Mesodermal cell (in vitro differentiated cells): ENCODE measurements around the gene AMPD2.

Source experiments
- H3K27ac ChIP-seq: 2 replicates; pipeline ENCODE4 v1.7.0; 2013; ENCODE audit warnings: mild to moderate bottlenecking, low read depth, low read length, moderate library complexity; ENCODE audit not compliant: severe bottlenecking
- H3K36me3 ChIP-seq: 2 replicates; pipeline ENCODE4 v1.7.1; 2013; ENCODE audit warnings: mild to moderate bottlenecking, low read length, moderate library complexity; ENCODE audit not compliant: control insufficient read depth, insufficient read depth
- H3K4me1 ChIP-seq: one replicate; pipeline ENCODE4 v1.7.1; 2013; ENCODE audit warnings: mild to moderate bottlenecking, low read length; ENCODE audit not compliant: insufficient read depth, control insufficient read depth, poor library complexity, severe bottlenecking
- H3K4me3 ChIP-seq: 2 replicates; pipeline ENCODE4 v1.7.0; 2013; ENCODE audit warnings: low read length, control low read depth, mild to moderate bottlenecking; ENCODE audit not compliant: insufficient read depth, poor library complexity, severe bottlenecking; ENCODE audit errors: extremely low read depth
- H3K9me3 ChIP-seq: 2 replicates; pipeline ENCODE4 v1.7.1; 2013; ENCODE audit warnings: mild to moderate bottlenecking, low read length, moderate library complexity; ENCODE audit not compliant: control insufficient read depth
- WGBS, 2 experiments: methylation state at CpG; one replicate each; pipeline ENCODE4 v1.1.5; 2013; ENCODE audit warnings: missing lambda C conversion rate in 2 of 2; ENCODE audit not compliant: insufficient coverage in 2 of 2; 5-methylcytosine and 5-hydroxymethylcytosine counted together

The AMPD2 gene

DNA sequence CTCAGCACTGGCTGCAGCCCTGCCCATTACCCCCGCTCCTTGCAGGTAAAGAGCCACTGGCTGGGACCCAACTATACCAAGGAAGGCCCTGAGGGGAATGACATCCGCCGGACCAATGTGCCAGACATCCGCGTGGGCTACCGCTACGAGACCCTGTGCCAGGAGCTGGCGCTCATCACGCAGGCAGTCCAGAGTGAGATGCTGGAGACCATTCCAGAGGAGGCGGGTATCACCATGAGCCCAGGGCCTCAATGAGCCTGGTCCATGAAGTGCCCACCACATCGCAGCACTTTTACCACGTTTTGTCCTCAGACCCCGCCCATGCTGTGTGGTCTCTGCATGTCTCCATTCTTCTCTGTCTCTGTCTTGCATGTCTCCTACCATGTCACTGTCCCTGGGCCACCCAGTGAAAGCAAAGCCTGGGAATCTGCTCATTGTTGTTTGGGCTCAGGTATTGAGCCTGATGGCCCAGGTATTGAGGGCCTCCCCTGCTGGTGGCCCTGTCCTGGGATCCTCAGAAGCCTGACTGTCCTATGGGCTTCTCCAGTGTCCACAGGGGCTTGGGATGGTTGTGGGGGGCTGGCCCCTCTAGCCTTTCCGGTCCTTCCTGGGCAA is 11.4 kb downstream of the AMPD2 start:
- Histone ChIP-seq H3K36me3 (peaks cover 65% of the 10 kb centered on the region), H3K4me3 (no peak overlapping the region), H3K9me3 (no peaks in the 10 kb centered on the region), H3K4me1 (peaks cover 3% of the 10 kb centered on the region), H3K27ac (no peak overlapping the region)
- WGBS, 2 experiments = 93 to 96% methylated on average over 12 to 14 of the region's 14 CpGs

DNA sequence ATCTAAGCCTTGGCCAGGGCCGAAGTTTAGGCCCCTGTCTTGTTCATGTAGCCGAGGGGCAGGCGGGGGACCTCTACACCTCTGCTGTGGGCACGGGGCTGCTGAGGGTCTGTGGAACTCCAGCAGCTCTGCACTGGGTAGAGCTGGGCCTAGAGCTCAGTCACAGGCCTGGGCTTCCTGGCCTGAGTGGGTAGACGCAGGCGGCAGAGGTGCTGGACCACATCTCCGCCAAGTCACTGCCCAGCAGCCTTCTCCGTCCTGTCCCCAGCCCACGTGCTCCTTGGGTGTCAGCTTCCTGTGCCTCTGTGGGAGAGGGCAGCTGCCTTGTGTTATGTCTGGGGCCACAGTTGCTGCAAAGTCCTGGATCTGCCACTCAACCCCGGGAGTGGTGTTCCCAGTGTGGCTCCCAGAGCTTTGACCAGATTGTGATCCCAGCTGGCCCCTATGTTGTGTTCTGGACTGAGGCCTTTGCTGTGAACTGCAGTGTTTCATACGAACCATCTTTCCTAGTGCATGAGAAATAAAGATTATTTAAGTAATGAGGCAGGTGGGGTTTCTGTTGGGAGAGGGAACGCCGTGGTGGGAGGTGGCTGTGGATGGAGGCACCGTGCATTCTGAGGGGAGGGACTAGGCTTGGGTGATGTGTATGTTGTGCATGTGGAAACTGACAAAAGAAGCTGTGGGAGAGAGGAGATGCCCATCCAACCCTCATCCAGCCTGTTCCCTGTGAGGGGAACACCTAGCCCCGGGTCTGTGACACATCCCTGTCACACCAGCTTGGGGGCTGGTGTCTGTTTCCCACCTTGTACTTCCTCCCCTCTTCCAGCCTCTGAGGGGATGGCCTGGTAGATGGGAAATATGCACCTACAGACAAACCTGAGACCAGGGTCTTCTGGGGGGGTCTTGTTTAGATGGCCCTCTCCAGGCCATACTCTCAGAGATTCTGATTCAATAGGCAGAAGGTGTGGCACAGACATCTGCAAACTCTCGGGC is 12.2 kb downstream of the AMPD2 start:
- Histone ChIP-seq H3K36me3 (peaks cover 57% of the 10 kb centered on the region), H3K9me3 (no peaks in the 10 kb centered on the region), H3K27ac (no peak overlapping the region), H3K4me1 (peaks cover 9% of the 10 kb centered on the region), H3K4me3 (no peak overlapping the region)
- WGBS, 2 experiments = 84 to 95% methylated on average over 7 to 15 of the region's 16 CpGs

DNA sequence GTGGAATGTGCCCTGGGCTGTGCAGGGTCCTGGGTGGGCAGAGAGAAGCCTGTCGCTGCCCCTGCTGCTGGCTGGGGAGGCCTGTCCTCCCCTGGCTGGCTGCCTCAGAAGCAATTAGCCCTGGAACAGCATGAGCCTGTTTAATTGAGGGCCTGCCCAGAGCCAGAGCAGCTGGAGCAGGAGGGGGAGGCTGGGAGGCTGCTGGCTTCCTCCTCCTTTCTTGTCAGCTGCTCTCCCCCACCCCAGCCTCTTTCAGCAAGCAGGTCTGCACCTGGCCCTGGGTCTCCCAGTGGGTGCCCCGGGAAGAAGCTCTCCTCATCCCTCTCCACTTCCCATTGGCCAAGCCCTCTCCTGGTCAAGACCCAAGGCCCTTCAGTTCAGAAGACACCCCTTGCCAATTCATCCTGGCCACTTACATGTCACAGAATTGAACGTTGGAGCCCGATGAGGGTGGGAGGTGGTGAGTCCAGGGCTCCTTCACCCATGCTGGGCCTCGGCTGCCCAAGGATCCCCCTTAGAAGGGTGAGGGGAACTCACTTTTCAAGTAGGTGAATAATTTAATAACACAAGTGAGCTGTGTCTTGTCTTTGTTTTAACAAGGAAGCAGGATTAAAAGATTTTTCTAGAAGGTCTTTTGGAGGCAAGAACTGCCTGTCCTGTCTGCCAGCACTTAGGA is 13.2 kb downstream of the AMPD2 start:
- Histone ChIP-seq H3K36me3 (peaks cover 47% of the 10 kb centered on the region), H3K4me3 (no peak overlapping the region), H3K27ac (no peak overlapping the region), H3K4me1 (peaks cover 9% of the 10 kb centered on the region), H3K9me3 (no peaks in the 10 kb centered on the region)
- 66 to 90% methylated on average over 2 to 4 of the region's 5 CpGs for WGBS, 2 experiments

DNA sequence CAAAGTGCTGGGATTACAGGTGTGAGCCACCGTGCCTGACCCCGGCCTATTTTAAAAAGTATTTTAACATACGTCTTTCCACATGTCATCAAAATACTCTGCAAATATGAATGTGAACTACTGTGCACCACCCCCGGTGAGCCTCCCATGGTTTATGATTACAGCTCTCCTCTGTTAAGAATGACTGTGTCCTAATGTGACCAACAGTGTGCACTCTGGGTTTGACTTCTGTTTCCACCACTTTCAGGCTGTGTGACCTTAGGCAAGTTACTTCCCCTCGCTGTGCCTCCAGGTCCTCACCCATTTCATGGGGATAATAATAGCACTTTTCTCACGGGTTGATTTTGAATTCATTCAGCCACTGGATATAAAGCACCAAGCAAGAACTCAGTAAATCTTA is 14.7 kb downstream of the AMPD2 start:
- H3K4me3 ChIP-seq = no peak overlapping the region
- peaks cover 33% of the 10 kb centered on the region for H3K36me3 ChIP-seq
- H3K4me1 ChIP-seq = peaks cover 9% of the 10 kb centered on the region
- no peaks in the 10 kb centered on the region for H3K9me3 ChIP-seq
- 77 to 91% methylated on average over 4 to 6 of the region's 6 CpGs for WGBS, 2 experiments
- H3K27ac ChIP-seq = no peak overlapping the region

DNA sequence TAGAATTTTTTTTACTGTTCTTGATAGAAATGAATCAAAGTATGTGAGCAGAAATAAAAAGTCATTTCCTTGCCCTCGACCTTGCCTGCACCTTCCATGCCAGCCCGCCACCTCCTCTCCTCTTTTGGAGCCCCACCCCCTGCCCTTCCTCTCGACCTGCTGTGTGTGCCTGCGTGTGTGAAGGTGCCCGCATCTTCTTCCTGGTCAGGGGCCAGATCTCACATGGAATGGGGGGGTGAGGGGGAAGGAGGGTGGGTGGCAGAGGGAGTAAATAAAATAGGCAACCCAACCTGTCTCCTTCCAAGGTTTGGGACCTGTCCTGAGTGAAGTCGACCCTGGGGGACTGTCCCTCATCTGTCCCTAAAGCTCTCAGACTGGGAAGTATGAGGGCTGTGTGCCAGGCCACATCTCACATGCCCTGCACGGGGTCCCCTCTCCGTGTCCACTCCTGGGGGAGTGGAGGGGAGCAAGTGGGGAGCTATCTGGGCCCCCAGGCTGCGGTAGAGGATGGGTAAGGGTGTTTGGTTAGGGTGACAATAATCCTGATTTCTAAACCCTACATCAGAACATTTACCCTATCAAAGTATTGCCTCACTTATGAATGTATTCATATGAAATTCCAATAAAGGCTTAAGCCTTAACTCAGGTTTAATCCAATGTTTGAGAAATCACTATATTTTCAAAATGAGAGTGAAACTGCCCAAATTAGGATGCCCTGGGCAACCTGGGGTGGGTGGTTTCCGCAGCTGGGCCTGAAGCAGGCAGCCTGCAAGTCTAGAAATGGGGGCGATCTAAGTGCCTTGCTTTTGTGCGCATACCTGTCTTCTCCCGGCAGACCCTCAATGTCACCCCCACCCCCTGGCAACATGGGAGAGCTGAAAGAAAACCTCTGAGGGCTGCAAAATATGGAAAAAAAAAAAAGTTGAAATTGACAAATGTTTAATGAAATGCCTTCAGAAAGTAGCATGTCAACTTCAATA is 15.4 kb downstream of the AMPD2 start:
- 82 to 90% methylated on average over 2 of the region's 13 CpGs for WGBS, 2 experiments
- no peak overlapping the region for H3K4me3 ChIP-seq
- no peaks in the 10 kb centered on the region for H3K9me3 ChIP-seq
- peaks cover 25% of the 10 kb centered on the region for H3K36me3 ChIP-seq
- no peak overlapping the region for H3K27ac ChIP-seq
- H3K4me1 ChIP-seq = peaks cover 9% of the 10 kb centered on the region

DNA sequence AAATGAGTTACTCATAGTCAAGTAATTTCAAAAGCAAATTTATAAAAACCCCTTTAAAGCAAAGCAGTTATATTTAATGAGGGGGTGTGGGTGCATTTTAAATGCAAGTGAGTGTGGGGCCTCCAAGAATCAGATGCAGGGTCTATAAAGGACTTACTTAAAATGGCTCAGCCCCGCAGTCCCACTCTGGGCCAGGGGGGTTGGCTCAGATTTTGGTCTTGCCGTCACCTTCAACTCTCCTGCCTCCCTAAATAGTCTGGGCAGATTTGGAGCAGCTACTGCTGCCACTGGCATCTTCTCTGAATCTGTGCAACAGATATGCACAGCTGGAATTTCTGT is 16.2 kb downstream of the AMPD2 start:
- no peaks in the 10 kb centered on the region for H3K9me3 ChIP-seq
- peak overlapping the region; percentile 46 for H3K27ac ChIP-seq
- no peak overlapping the region for H3K4me3 ChIP-seq
- peaks cover 9% of the 10 kb centered on the region for H3K4me1 ChIP-seq
- 78 to 91% methylated on average over 2 of the region's 2 CpGs for WGBS, 2 experiments
- H3K36me3 ChIP-seq = peaks cover 20% of the 10 kb centered on the region

DNA sequence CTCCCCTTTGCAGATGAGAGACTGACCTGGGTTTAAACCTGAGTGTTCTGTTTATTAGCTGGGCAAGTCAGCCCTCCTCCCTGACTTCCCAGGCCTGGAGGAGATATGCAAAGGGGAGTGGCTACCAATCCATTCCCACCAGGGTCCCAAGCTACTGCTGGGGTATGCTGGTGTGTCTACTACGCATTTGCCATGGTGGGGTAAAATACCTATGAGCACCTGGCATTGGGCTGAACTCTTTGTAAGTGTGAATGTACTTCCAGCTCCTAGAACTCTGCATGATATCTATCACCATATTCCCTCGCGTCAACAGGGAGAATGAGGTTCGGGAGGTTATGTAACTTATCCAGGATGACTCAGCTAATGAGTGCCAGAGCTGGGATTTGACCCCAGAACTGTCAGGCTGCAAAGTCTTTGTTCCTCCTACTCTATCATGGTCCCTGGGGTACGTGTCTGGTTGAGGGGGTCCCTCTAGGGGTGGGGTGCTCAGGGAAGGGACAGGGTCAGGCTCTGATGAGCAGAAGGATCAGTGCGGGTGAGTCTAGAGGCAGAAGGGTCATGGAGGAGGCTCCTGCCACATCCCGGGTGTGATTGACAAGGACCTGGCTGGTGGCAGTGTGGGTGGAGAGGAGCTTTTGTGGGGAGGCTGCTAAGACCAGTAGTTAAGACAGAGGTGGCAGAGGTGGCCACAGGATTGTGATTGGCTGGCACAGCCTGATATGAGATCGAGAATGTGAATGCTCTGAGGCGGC is 16.7 kb downstream of the AMPD2 start:
- Histone ChIP-seq H3K9me3 (no peaks in the 10 kb centered on the region), H3K27ac (peak overlapping the region; percentile 46), H3K36me3 (peaks cover 15% of the 10 kb centered on the region), H3K4me1 (peaks cover 9% of the 10 kb centered on the region), H3K4me3 (no peak overlapping the region)
- WGBS, 2 experiments = 66 to 73% methylated on average over 7 of the region's 9 CpGs

DNA sequence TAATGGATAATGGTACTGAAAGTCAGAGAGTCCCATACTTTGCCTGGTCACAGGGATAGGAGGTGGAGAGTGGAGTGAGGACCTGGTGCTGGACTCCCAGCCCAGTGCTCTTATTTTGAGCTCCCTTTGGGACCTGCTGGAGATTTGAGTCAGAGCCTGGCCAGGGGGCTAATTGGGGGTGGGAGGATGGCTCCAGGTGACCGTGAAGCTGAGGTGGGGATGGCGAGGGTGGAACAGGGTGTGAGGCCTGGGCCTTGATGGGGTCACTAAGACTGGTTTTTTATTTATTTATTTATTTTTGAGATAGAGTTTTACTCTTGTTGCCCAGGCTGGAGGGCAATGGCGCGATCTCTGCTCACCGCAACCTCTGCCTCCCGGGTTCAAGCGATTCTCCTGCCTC is 17.8 kb downstream of the AMPD2 start:
- no peak overlapping the region for H3K27ac ChIP-seq
- 97 to 100% methylated on average over 1 to 7 of the region's 7 CpGs for WGBS, 2 experiments
- H3K36me3 ChIP-seq = peaks cover 6% of the 10 kb centered on the region
- H3K4me1 ChIP-seq = peaks cover 9% of the 10 kb centered on the region
- H3K9me3 ChIP-seq = no peaks in the 10 kb centered on the region
- H3K4me3 ChIP-seq = no peak overlapping the region

DNA sequence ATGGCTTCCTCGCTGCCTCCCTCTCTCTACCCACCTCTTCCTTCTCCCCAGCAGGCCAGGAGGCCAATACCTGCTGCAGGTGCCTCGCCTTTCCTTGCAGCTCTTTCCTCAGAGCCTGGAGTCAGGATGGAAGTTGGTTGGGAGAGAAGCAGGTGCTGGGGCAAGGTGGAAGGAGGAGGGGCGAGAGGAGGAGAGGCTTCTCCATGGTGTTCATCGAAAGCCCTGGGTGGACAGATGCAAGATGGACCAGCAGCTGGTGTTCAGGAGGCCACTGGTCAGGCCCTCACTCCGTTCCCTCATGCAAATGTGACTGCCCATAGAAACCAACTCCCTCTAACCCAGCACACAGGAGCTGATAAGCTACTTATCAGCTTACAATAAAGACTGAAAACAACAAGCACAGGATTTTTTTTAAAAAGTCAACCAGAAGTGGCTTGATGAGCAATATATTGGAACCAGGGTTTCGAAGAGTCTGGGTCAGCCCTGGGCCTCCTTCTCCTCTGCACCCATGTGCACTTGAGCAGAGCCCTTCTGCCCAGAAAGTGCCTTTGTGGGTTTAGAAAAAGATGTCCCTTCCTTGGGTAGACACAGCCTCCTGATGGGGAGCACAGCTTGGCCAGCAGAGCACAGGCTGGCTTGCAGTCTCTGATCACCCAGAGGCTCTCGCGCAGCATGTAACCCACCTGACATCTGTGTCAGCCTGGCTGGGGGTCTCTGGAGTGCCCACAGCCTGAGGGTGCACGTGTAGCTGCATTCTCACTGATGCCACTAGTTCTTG is 19.6 kb downstream of the AMPD2 start:
- H3K27ac ChIP-seq = no peak overlapping the region
- H3K4me1 ChIP-seq = peaks cover 9% of the 10 kb centered on the region
- 93 to 95% methylated on average over 5 to 8 of the region's 9 CpGs for WGBS, 2 experiments
- no peaks in the 10 kb centered on the region for H3K9me3 ChIP-seq
- no peak overlapping the region for H3K4me3 ChIP-seq
- H3K36me3 ChIP-seq = no peaks in the 10 kb centered on the region
